Astrocyte (in vitro differentiated cells and primary cell): ENCODE data around the gene SIAH2. TPM values are rescaled to one million over a fixed set of nuclear protein-coding genes. Genes with fewer than 3 reads are reported as not detected.

Source experiments
- DNase-seq: peaks from one replicate; pipeline ENCODE4 v3.0.0-alpha.2; 2010; ENCODE audit warnings: low read depth
- FAIRE-seq: peaks from 2 replicates; lab custom pipeline; 2011; peaks lifted over from hg19 to GRCh38; lab: Jason Lieb, UNC
- H2AFZ ChIP-seq: 2 replicates; pipeline ENCODE4 v1.6.0; 2012; ENCODE audit warnings: low read depth, low read length, inconsistent platforms
- H3K27ac ChIP-seq: 2 replicates; pipeline ENCODE4 v1.5.1; 2011; ENCODE audit warnings: low read depth, low read length, inconsistent platforms
- H3K27me3 ChIP-seq: 2 replicates; pipeline ENCODE4 v1.6.0; 2011; ENCODE audit warnings: low read length, inconsistent platforms; ENCODE audit not compliant: insufficient read depth
- H3K36me3 ChIP-seq: 2 replicates; pipeline ENCODE4 v1.5.1; 2011; ENCODE audit warnings: low read length, inconsistent platforms; ENCODE audit not compliant: insufficient read depth
- H3K4me1 ChIP-seq: 2 replicates; pipeline ENCODE4 v1.5.1; 2011; ENCODE audit warnings: low read length, inconsistent platforms; ENCODE audit not compliant: insufficient read depth
- H3K4me2 ChIP-seq: 2 replicates; pipeline ENCODE4 v1.6.0; 2012; ENCODE audit warnings: low read length, inconsistent platforms
- H3K4me3 ChIP-seq: 2 replicates; pipeline ENCODE4 v1.5.1; 2011; ENCODE audit warnings: low read depth, mild to moderate bottlenecking, low read length, inconsistent platforms; ENCODE audit not compliant: insufficient read depth
- H3K79me2 ChIP-seq: 2 replicates; pipeline ENCODE4 v1.6.0; 2012; ENCODE audit warnings: mild to moderate bottlenecking, low read length, inconsistent platforms; ENCODE audit not compliant: insufficient read depth
- H3K9ac ChIP-seq: 2 replicates; pipeline ENCODE4 v1.6.0; 2012; ENCODE audit warnings: mild to moderate bottlenecking, low read length, inconsistent platforms
- H3K9me3 ChIP-seq: 2 replicates; pipeline ENCODE4 v1.5.1; 2012; ENCODE audit warnings: low read depth, mild to moderate bottlenecking, low read length, inconsistent platforms; ENCODE audit not compliant: insufficient read depth
- H4K20me1 ChIP-seq: 2 replicates; pipeline ENCODE4 v1.6.0; 2012; ENCODE audit warnings: low read length, inconsistent platforms; ENCODE audit not compliant: insufficient read depth
- H3K27ac Mint-ChIP-seq: one replicate; pipeline ENCODE4 v1.8.0; 2021; ENCODE audit warnings: mild to moderate bottlenecking, mixed read lengths; ENCODE audit not compliant: unreplicated experiment
- H3K27me3 Mint-ChIP-seq: one replicate; pipeline ENCODE4 v1.8.0; 2021; ENCODE audit warnings: low read depth, mixed read lengths; ENCODE audit not compliant: unreplicated experiment
- H3K36me3 Mint-ChIP-seq: one replicate; pipeline ENCODE4 v1.8.0; 2021; ENCODE audit warnings: low read depth, mixed read lengths; ENCODE audit not compliant: unreplicated experiment
- H3K4me1 Mint-ChIP-seq: one replicate; pipeline ENCODE4 v1.8.0; 2021; ENCODE audit warnings: low read depth, mixed read lengths; ENCODE audit not compliant: unreplicated experiment
- H3K4me3 Mint-ChIP-seq: one replicate; pipeline ENCODE4 v1.8.0; 2021; ENCODE audit warnings: mild to moderate bottlenecking, moderate library complexity, mixed read lengths; ENCODE audit not compliant: unreplicated experiment
- H3K9me3 Mint-ChIP-seq: one replicate; pipeline ENCODE4 v1.8.0; 2021; ENCODE audit warnings: mild to moderate bottlenecking, mixed read lengths; ENCODE audit not compliant: unreplicated experiment
- EZH2 ChIP-seq: IDR thresholded peaks from 2 replicates; pipeline ENCODE4 v1.6.1; 2012; ENCODE audit warnings: mild to moderate bottlenecking, low read length, inconsistent platforms; ENCODE audit not compliant: insufficient read depth
- total RNA-seq: library from RNA; stranded (reverse); gene quantifications from 2 replicates; pipeline ENCODE4 v1.2.1, GENCODE V29; 2021
- TF ChIP-seq, protein P1 (sequence below): IDR thresholded peaks from 2 replicates; pipeline ENCODE4 v1.5.1; 2011; ENCODE audit warnings: low read depth, mild to moderate bottlenecking, inconsistent platforms, low read length, moderate library complexity; ENCODE audit not compliant: insufficient read depth

Gene SIAH2
- total RNA-seq, 1 donor from 2014 or later: 39.3 TPM

DNA sequence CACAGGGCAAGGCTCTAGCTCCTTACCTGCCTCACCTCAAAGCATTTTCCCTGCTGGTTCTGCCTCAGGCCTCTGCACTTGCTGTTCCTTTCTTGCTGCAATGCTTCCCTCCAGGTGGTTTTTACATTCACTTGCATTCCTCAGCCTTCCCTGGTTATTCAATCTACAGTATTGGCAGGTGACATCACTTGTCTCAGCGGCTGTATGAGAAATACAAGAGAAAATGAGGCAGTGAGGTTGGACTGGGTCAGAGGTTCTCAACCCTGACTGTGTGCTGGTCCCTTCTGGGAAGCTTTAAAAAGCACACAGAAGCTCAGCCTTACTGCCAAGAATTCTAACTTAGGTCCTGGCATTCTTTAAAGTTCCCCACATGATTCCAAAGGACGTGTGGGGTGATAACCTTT is 26.7 kb downstream of the SIAH2 start:
- Mint-ChIP-seq H3K9me3 (peaks cover 5% of the 10 kb centered on the region), H3K4me3 (peak overlapping the region; percentile 40), H3K27ac (peak overlapping the region; percentile 87), H3K4me1 (peaks cover 57% of the 10 kb centered on the region), H3K27me3 (no peaks in the 10 kb centered on the region), H3K36me3 (peaks cover 24% of the 10 kb centered on the region)
- Histone ChIP-seq H3K4me2 (no peak overlapping the region), H3K4me1 (peaks cover 6% of the 10 kb centered on the region), H4K20me1 (peaks cover 5% of the 10 kb centered on the region), H3K27ac (no peak overlapping the region), H3K4me3 (no peak overlapping the region), H2AFZ (no peak overlapping the region), H3K27me3 (no peaks in the 10 kb centered on the region), H3K9ac (no peak overlapping the region), H3K79me2 (peaks cover 6% of the 10 kb centered on the region), H3K9me3 (no peaks in the 10 kb centered on the region), H3K36me3 (no peaks in the 10 kb centered on the region)
- DNase-seq (no peak), FAIRE-seq (no peak)
- TF ChIP-seq, protein P1, sequence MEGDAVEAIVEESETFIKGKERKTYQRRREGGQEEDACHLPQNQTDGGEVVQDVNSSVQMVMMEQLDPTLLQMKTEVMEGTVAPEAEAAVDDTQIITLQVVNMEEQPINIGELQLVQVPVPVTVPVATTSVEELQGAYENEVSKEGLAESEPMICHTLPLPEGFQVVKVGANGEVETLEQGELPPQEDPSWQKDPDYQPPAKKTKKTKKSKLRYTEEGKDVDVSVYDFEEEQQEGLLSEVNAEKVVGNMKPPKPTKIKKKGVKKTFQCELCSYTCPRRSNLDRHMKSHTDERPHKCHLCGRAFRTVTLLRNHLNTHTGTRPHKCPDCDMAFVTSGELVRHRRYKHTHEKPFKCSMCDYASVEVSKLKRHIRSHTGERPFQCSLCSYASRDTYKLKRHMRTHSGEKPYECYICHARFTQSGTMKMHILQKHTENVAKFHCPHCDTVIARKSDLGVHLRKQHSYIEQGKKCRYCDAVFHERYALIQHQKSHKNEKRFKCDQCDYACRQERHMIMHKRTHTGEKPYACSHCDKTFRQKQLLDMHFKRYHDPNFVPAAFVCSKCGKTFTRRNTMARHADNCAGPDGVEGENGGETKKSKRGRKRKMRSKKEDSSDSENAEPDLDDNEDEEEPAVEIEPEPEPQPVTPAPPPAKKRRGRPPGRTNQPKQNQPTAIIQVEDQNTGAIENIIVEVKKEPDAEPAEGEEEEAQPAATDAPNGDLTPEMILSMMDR: no peak
- no peak for TF ChIP-seq EZH2

DNA sequence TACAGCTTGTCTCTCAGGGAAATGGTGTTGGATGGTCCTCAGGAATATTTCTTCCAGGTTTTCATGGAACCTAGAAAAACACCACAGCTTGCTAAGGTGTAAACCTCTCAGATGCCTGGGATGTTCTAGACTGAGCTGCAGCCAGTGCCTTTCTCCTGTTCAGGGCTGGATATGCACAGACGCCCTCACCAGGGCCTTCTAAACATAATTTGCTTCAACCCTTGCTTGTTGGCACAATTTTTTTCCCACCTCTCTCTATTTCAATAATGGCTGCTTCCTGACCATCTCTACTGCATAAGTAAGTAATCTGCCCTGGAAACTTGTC is 28.2 kb downstream of the SIAH2 start:
- no peak for FAIRE-seq

More for the DNA sequence above, 28.2 kb downstream of the SIAH2 start:
- H3K27me3 Mint-ChIP-seq: no peaks in the 10 kb centered on the region
- no peak overlapping the region for H3K4me3 ChIP-seq
- no peaks in the 10 kb centered on the region for H3K9me3 ChIP-seq
- H3K9me3 Mint-ChIP-seq: peaks cover 5% of the 10 kb centered on the region
- no peaks in the 10 kb centered on the region for H3K36me3 ChIP-seq
- H4K20me1 ChIP-seq: no peaks in the 10 kb centered on the region
- H3K4me1 Mint-ChIP-seq: peaks cover 51% of the 10 kb centered on the region
- no peak overlapping the region for H3K4me2 ChIP-seq
- H3K27ac ChIP-seq: no peak overlapping the region
- peaks cover 18% of the 10 kb centered on the region for H3K36me3 Mint-ChIP-seq
- no peaks in the 10 kb centered on the region for H3K79me2 ChIP-seq
- TF ChIP-seq, protein P1: no peak
- no peak for TF ChIP-seq EZH2
- H3K4me3 Mint-ChIP-seq: no peak overlapping the region
- no peak for DNase-seq
- no peak overlapping the region for H3K27ac Mint-ChIP-seq
- H3K9ac ChIP-seq: no peak overlapping the region
- H3K27me3 ChIP-seq: no peaks in the 10 kb centered on the region
- H2AFZ ChIP-seq: no peak overlapping the region
- peaks cover 6% of the 10 kb centered on the region for H3K4me1 ChIP-seq
